GM23338 (cell line): ENCODE measurements around the gene FAM111B. TPM values are rescaled to one million over a fixed set of nuclear protein-coding genes. Genes with fewer than 3 reads are reported as not detected.
"Not testable (repeated sequence)": the region's sequence is repeated elsewhere in the genome, so short reads cannot be mapped to it uniquely, and the experiment has no call there.

ENCODE experiments used
- ATAC-seq: fragments of 200-7000 bp; cut with Tn5 transposase; 3 replicates; pipeline ENCODE4 v1.9.1; 2020
- DNase-seq: peaks from one replicate; pipeline ENCODE4 v3.0.0-alpha.2; 2015; ENCODE audit warnings: low spot score
- H2AFZ ChIP-seq: fragments of 200-600 bp; sonication (generic); 2 replicates; pipeline ENCODE4 v1.8.0; 2016; ENCODE audit warnings: antibody characterized with exemption, mild to moderate bottlenecking, moderate library complexity
- H3F3A ChIP-seq: fragments of 200-600 bp; sonication (generic); replicated peaks from 2 replicates; pipeline ENCODE4 v1.8.0; 2017; ENCODE audit warnings: antibody characterized with exemption, mixed run types, low read depth
- H3K27ac ChIP-seq: fragments of 200-600 bp; sonication (generic); 2 replicates; pipeline ENCODE4 v1.6.1; 2016; ENCODE audit warnings: low read depth
- H3K27me3 ChIP-seq: fragments of 200-600 bp; sonication (generic); 2 replicates; pipeline ENCODE4 v1.8.0; 2016; ENCODE audit warnings: mild to moderate bottlenecking, mixed run types, moderate library complexity; ENCODE audit not compliant: insufficient read depth
- H3K36me3 ChIP-seq: fragments of 200-600 bp; sonication (generic); 2 replicates; pipeline ENCODE4 v1.8.0; 2016; ENCODE audit warnings: mild to moderate bottlenecking; ENCODE audit not compliant: insufficient read depth
- H3K4me1 ChIP-seq: fragments of 200-600 bp; sonication (generic); 2 replicates; pipeline ENCODE4 v1.8.0; 2016; ENCODE audit warnings: mild to moderate bottlenecking, moderate library complexity; ENCODE audit not compliant: insufficient read depth
- H3K4me2 ChIP-seq: fragments of 200-600 bp; sonication (generic); 2 replicates; pipeline ENCODE4 v1.7.1; 2017; ENCODE audit warnings: mixed run types
- H3K4me3 ChIP-seq: fragments of 200-600 bp; sonication (generic); 2 replicates; pipeline ENCODE4 v1.6.1; 2016; ENCODE audit warnings: mixed run types
- H3K79me2 ChIP-seq: fragments of 200-600 bp; sonication (generic); replicated peaks from 2 replicates; pipeline ENCODE4 v1.8.0; 2017; ENCODE audit warnings: mild to moderate bottlenecking; ENCODE audit not compliant: insufficient read depth
- H3K9me2 ChIP-seq: fragments of 200-600 bp; sonication (generic); 2 replicates; pipeline ENCODE4 v1.8.0; 2017; ENCODE audit not compliant: insufficient read depth
- H4K20me1 ChIP-seq: fragments of 200-600 bp; sonication (generic); replicated peaks from 2 replicates; pipeline ENCODE4 v1.8.0; 2017; ENCODE audit warnings: mild to moderate bottlenecking; ENCODE audit not compliant: insufficient read depth
- H3K27ac Mint-ChIP-seq: 2 replicates; pipeline ENCODE4 v1.8.0; 2020; ENCODE audit warnings: inconsistent platforms, mild to moderate bottlenecking, moderate library complexity, mixed read lengths
- H3K27me3 Mint-ChIP-seq: 3 replicates; pipeline ENCODE4 v1.8.0; 2022; ENCODE audit warnings: low read depth, mild to moderate bottlenecking, moderate library complexity, mixed read lengths, inconsistent platforms; ENCODE audit not compliant: insufficient read depth, poor library complexity
- H3K36me3 Mint-ChIP-seq: 3 replicates; pipeline ENCODE4 v1.8.0; 2021; ENCODE audit warnings: low read depth, mild to moderate bottlenecking, inconsistent platforms, moderate library complexity, mixed read lengths
- H3K4me1 Mint-ChIP-seq: 3 replicates; pipeline ENCODE4 v1.8.0; 2020; ENCODE audit warnings: mild to moderate bottlenecking, inconsistent platforms, mixed read lengths
- H3K4me3 Mint-ChIP-seq: 3 replicates; pipeline ENCODE4 v1.8.0; 2021; ENCODE audit warnings: moderate library complexity, mild to moderate bottlenecking, inconsistent platforms, mixed read lengths
- H3K9me3 Mint-ChIP-seq: 3 replicates; pipeline ENCODE4 v1.8.0; 2020; ENCODE audit warnings: moderate library complexity, mild to moderate bottlenecking, inconsistent platforms, mixed read lengths
- CREB1 ChIP-seq: fragments of 250-450 bp; sonication (Bioruptor Pico); IDR thresholded peaks from 2 replicates; pipeline ENCODE4 v1.5.0; 2020; ENCODE audit warnings: low read depth, mild to moderate bottlenecking, moderate library complexity
- CTCF ChIP-seq, 2 experiments: fragments of 200-600 bp in 1 of 2; sonication (generic) in 1 of 2; conservative IDR thresholded peaks; 2 replicates each; pipeline versions ENCODE4 v1.5.1 to v1.6.1; 2016 to 2017; ENCODE audit warnings: antibody characterized with exemption in 2 of 2, low read depth in 2 of 2, mild to moderate bottlenecking in 2 of 2, moderate library complexity in 1 of 2
- EZH2 ChIP-seq: fragments of 200-600 bp; sonication (generic); IDR thresholded peaks from one replicate; pipeline ENCODE4 v1.8.0; 2017; ENCODE audit warnings: antibody characterized with exemption, mild to moderate bottlenecking, low read depth; ENCODE audit not compliant: unreplicated experiment
- EZH2phosphoT487 ChIP-seq: fragments of 200-600 bp; sonication (generic); IDR thresholded peaks from one replicate; pipeline ENCODE4 v1.8.1; 2018; ENCODE audit warnings: antibody characterized with exemption; ENCODE audit not compliant: unreplicated experiment
- NANOG ChIP-seq: IDR thresholded peaks from 2 replicates; pipeline ENCODE4 v1.6.1; 2016; ENCODE audit warnings: antibody characterized with exemption, borderline replicate concordance
- POLR2AphosphoS5 ChIP-seq: IDR thresholded peaks from 2 replicates; pipeline ENCODE4 v1.6.1; 2016; ENCODE audit warnings: antibody characterized with exemption, low read depth
- REST ChIP-seq: IDR thresholded peaks from one replicate; pipeline ENCODE4 v1.6.1; 2018; ENCODE audit warnings: antibody characterized with exemption; ENCODE audit not compliant: unreplicated experiment
- STAT1 ChIP-seq: IDR thresholded peaks from one replicate; pipeline ENCODE4 v1.6.1; 2016; ENCODE audit warnings: antibody characterized with exemption; ENCODE audit not compliant: unreplicated experiment
- ZNF331 ChIP-seq: fragments of 250-450 bp; sonication (Bioruptor Pico); IDR thresholded peaks from 2 replicates; pipeline ENCODE4 v1.5.0; 2020; ENCODE audit warnings: low read depth, mild to moderate bottlenecking, moderate library complexity
- polyA plus RNA-seq: library from polyadenylated mRNA; unstranded; fragments of >200 nt; fragmentation: Nextera tagmentation; extraction: Ambion mirVana; gene quantifications from 2 replicates; pipeline ENCODE4 v1.2.1, GENCODE V29; 2016
- total RNA-seq: library from RNA; depleted of rRNA; stranded (reverse); fragments of >200 nt; shearing (Covaris generic); gene quantifications from 2 replicates; pipeline ENCODE4 v1.2.3, GENCODE V29; 2014

The FAM111B gene
- total and polyA plus RNA-seq, 2 experiments from 2014 or later: 30.6 to 40.7 TPM

GRCh38 chr11:59062602-59063529 lies 44.2 kb upstream of the FAM111B start (continued):
- TF ChIP-seq REST (no peak), CREB1 (CRISPR knock-in tag) (no peak), CTCF (conservative IDR thresholded peaks at IDR 0.05; ENCODE audit: low read depth in 2 of 2) (no peak), STAT1 (no peak), POLR2AphosphoS5 (no peak), ZNF331 (CRISPR knock-in tag) (no peak), NANOG (no peak), EZH2phosphoT487 (no peak), EZH2 (no peak)

- not testable (repeated sequence) for ATAC-seq
These were observed 42.9 kb upstream of the FAM111B start for GRCh38 chr11:59063996-59064727.

More at GRCh38 chr11:59063996-59064727, 42.9 kb upstream of the FAM111B start:
- H3K27me3 ChIP-seq: peaks cover 25% of the 10 kb centered on the region
- not testable (repeated sequence) for H3K79me2 ChIP-seq, H3K27ac ChIP-seq, H3K36me3 Mint-ChIP-seq, H3K4me1 ChIP-seq, H3K9me3 Mint-ChIP-seq, H2AFZ ChIP-seq, H3K9me2 ChIP-seq, H3K36me3 ChIP-seq, H4K20me1 ChIP-seq, H3K4me3 ChIP-seq, DNase-seq, H3K4me1 Mint-ChIP-seq, H3F3A ChIP-seq, H3K27me3 Mint-ChIP-seq, H3K27ac Mint-ChIP-seq, H3K4me3 Mint-ChIP-seq, H3K4me2 ChIP-seq
